Astrocyte (in vitro differentiated cells and primary cell): Measurements from ENCODE around the gene CLIP4.

Source experiments
- CTCF ChIP-seq: IDR thresholded peaks from 2 replicates; pipeline ENCODE4 v1.5.1; 2011; ENCODE audit warnings: low read depth, mild to moderate bottlenecking, inconsistent platforms, low read length, moderate library complexity; ENCODE audit not compliant: insufficient read depth
- EZH2 ChIP-seq: IDR thresholded peaks from 2 replicates; pipeline ENCODE4 v1.6.1; 2012; ENCODE audit warnings: mild to moderate bottlenecking, low read length, inconsistent platforms; ENCODE audit not compliant: insufficient read depth

DNA sequence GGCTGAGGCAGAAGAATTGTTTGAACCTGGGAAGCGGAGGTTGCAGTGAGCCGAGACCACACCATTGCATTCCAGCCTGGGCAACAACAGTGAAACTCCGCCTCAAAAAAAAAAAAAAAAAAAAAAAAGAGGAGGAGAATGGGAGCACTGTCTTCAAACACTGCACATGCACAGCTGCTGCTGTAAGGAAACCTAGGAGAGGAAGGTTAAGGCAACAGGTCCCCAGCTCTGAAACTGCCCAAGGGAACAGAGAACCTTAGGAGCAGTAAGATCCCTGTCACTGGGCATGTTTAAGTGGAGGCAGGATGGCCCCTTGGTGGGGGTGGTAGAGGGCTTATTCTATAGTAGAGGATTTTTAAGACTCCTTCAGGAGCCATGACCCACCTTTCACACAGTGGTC is 111.2 kb downstream of the CLIP4 start:
- no peak for TF ChIP-seq CTCF
- no peak for TF ChIP-seq EZH2
